GM12801 (cell line): ENCODE results near the gene POU2F1.

Experiments
- CTCF ChIP-seq: IDR thresholded peaks from one replicate; pipeline ENCODE4 v1.5.1; 2011; ENCODE audit warnings: control low read depth; ENCODE audit not compliant: insufficient read length; ENCODE audit errors: extremely low read depth

POU2F1 gene

GRCh38 chr1:167280912-167281311 is 60.2 kb downstream of the POU2F1 start:
- no peak for TF ChIP-seq CTCF

GRCh38 chr1:167288390-167289074 is 67.8 kb downstream of the POU2F1 start:
- no peak for TF ChIP-seq CTCF

- no peak for TF ChIP-seq CTCF
Measured at GRCh38 chr1:167289075-167289442, 68.4 kb downstream of the POU2F1 start.

GRCh38 chr1:167289966-167290365 is 69.3 kb downstream of the POU2F1 start:
- no peak for TF ChIP-seq CTCF

GRCh38 chr1:167291539-167292185 is 71.0 kb downstream of the POU2F1 start:
- no peak for TF ChIP-seq CTCF

GRCh38 chr1:167292216-167292615 is 71.5 kb downstream of the POU2F1 start:
- no peak for TF ChIP-seq CTCF

- TF ChIP-seq CTCF, result no peak
Measured at GRCh38 chr1:167293057-167293456, 72.4 kb downstream of the POU2F1 start.
